ENCODE results near the gene ANKS1B. TPM values are rescaled to one million over a fixed set of nuclear protein-coding genes. Genes with fewer than 3 reads are reported as not detected.

The ANKS1B gene
- total and polyA plus RNA-seq, 2 of the 4 experiments (the other 2 are of a cell fraction): 0.17 to 0.18 TPM

GRCh38 chr12:99433155-99433554, 551.6 kb downstream of the ANKS1B start:
- no peak overlapping the region for H3K56ac ChIP-seq (ENCODE audit: extremely low read depth, insufficient read depth, low read length)
- ATAC-seq (ENCODE audit: low read depth) (no peak), DNase-seq (no peak)
- BruUV-seq (replicated peaks): no TSS peak
- no peak overlapping the region for H3K23ac ChIP-seq (ENCODE audit: low read depth, low read length)
- H3K4me2 ChIP-seq (ENCODE audit: low read depth, low read length): no peak overlapping the region
- H4K91ac ChIP-seq (ENCODE audit: insufficient read depth, low read depth, low read length): no peak overlapping the region
- H3K27me3 ChIP-seq (ENCODE audit: control insufficient read depth, insufficient read depth, low read length): no peaks in the 10 kb centered on the region
- H2AK5ac ChIP-seq (ENCODE audit: low read depth, low read length): no peak overlapping the region
- no peak overlapping the region for H3K14ac ChIP-seq (replicated peaks; ENCODE audit: low read depth, low read length)
- ChIA-PET CTCF (no interaction called here), POLR2A (ENCODE audit: unreplicated experiment) (no interaction called here)
- no peaks in the 10 kb centered on the region for H3K79me1 ChIP-seq (ENCODE audit: low read depth in 1 of 2, low read length in 2 of 2)
- no peak for TF ChIP-seq RCOR1 (IDR thresholded peaks at IDR 0.05; ENCODE audit: insufficient replicate concordance, low read length)
- TF ChIP-seq, protein P1, sequence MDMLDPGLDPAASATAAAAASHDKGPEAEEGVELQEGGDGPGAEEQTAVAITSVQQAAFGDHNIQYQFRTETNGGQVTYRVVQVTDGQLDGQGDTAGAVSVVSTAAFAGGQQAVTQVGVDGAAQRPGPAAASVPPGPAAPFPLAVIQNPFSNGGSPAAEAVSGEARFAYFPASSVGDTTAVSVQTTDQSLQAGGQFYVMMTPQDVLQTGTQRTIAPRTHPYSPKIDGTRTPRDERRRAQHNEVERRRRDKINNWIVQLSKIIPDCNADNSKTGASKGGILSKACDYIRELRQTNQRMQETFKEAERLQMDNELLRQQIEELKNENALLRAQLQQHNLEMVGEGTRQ (IDR thresholded peaks at IDR 0.05; ENCODE audit: low read depth, low read length): no peak
- WGBS, 2 experiments (ENCODE audit: extremely low coverage in 2 of 2, insufficient read length in 1 of 2): no CpG with 5 or more reads among the region's 1 CpG
- H3K9ac ChIP-seq (ENCODE audit: low read depth, low read length): no peak overlapping the region
- no peak overlapping the region for H2AK9ac ChIP-seq (replicated peaks; ENCODE audit: low read depth, low read length, poor library complexity)
- H4K20me1 ChIP-seq (ENCODE audit: insufficient read depth, low read length): no peaks in the 10 kb centered on the region
- no peak overlapping the region for H2AFZ ChIP-seq (replicated peaks; ENCODE audit: low read length, poor library complexity)
- no peak overlapping the region for H3K4me3 ChIP-seq (ENCODE audit: insufficient read depth, low read depth, low read length)
- in situ Hi-C loops (cut with MboI; ENCODE audit: low sequenced_read_pairs) (no loop called here), dilution Hi-C loops (cut with HindIII; ENCODE audit: low sequenced_read_pairs, unreplicated experiment) (no loop called here), intact Hi-C loops (cut with micrococcal nuclease) (no loop called here)
- no peak overlapping the region for H2BK120ac ChIP-seq (ENCODE audit: low read depth, low read length)
- H3K9me3 ChIP-seq (ENCODE audit: control insufficient read depth, insufficient read depth, low read length): 0 out of 2 replicates have a peak, but pooled peaks cover 2% of the 10 kb centered on the region
- no peak overlapping the region for H3K4ac ChIP-seq (ENCODE audit: low read depth, low read length)
- H2BK5ac ChIP-seq (ENCODE audit: low read depth, low read length, poor library complexity, severe bottlenecking): no peak overlapping the region
- no peak overlapping the region for H4K5ac ChIP-seq (ENCODE audit: low read depth, low read length)
- no peaks in the 10 kb centered on the region for H3K36me3 ChIP-seq (ENCODE audit: control insufficient read depth, insufficient read depth, low read length)
- H3K18ac ChIP-seq (ENCODE audit: low read depth, low read length): no peak overlapping the region
- no peaks in the 10 kb centered on the region for H3K4me1 ChIP-seq (ENCODE audit: control insufficient read depth, insufficient read depth, low read length)
- no peaks in the 10 kb centered on the region for H3K9me1 ChIP-seq (ENCODE audit: insufficient read depth, low read length)
- no peak overlapping the region for H2BK20ac ChIP-seq (ENCODE audit: low read depth, low read length)
- no peak overlapping the region for H3K27ac ChIP-seq (ENCODE audit: insufficient read depth, low read length)
- no peak overlapping the region for H2BK15ac ChIP-seq (ENCODE audit: low read depth, low read length)
- no peak overlapping the region for H4K8ac ChIP-seq (ENCODE audit: low read depth in 2 of 2, low read length in 2 of 2)

All from IMR-90 (cell line).